Measurements from ENCODE around the gene PIK3C2G.

Gene PIK3C2G

GRCh38 chr12:18275981-18276380, 14.7 kb downstream of the PIK3C2G start:
- no peak for DNase-seq

GRCh38 chr12:18277196-18277595, 15.9 kb downstream of the PIK3C2G start:
- DNase-seq: no peak

- no peak for DNase-seq
Observed at GRCh38 chr12:18280728-18281127, 19.4 kb downstream of the PIK3C2G start.

GRCh38 chr12:18281941-18282340, 20.6 kb downstream of the PIK3C2G start:
- DNase-seq: no peak

GRCh38 chr12:18283831-18284230, 22.5 kb downstream of the PIK3C2G start:
- DNase-seq: no peak

- DNase-seq: no peak
Observed at GRCh38 chr12:18284386-18284785, 23.1 kb downstream of the PIK3C2G start.

GRCh38 chr12:18285161-18285560, 23.8 kb downstream of the PIK3C2G start:
- no peak for DNase-seq

- DNase-seq: no peak
Observed at GRCh38 chr12:18290386-18290785, 29.1 kb downstream of the PIK3C2G start.

GRCh38 chr12:18294889-18295288, 33.6 kb downstream of the PIK3C2G start:
- no peak for DNase-seq

GRCh38 chr12:18296201-18296908, 35.0 kb downstream of the PIK3C2G start:
- DNase-seq: no peak

GRCh38 chr12:18296909-18297280, 35.6 kb downstream of the PIK3C2G start:
- no peak for DNase-seq

GRCh38 chr12:18297902-18298301, 36.6 kb downstream of the PIK3C2G start:
- DNase-seq: no peak

GRCh38 chr12:18302809-18303430, 41.6 kb downstream of the PIK3C2G start:
- DNase-seq: no peak

- DNase-seq: no peak
Observed at GRCh38 chr12:18304609-18305008, 43.3 kb downstream of the PIK3C2G start.

GRCh38 chr12:18306311-18306710, 45.0 kb downstream of the PIK3C2G start:
- DNase-seq: no peak

- no peak for DNase-seq
Observed at GRCh38 chr12:18313306-18313705, 52.0 kb downstream of the PIK3C2G start.

- DNase-seq: no peak
Observed at GRCh38 chr12:18320036-18320617, 58.8 kb downstream of the PIK3C2G start.

- no peak for DNase-seq
Observed at GRCh38 chr12:18320976-18321375, 59.7 kb downstream of the PIK3C2G start.

GRCh38 chr12:18323159-18323558, 61.8 kb downstream of the PIK3C2G start:
- no peak for DNase-seq

- DNase-seq: no peak
Observed at GRCh38 chr12:18327036-18327435, 65.7 kb downstream of the PIK3C2G start.

GRCh38 chr12:18332173-18332572, 70.9 kb downstream of the PIK3C2G start:
- DNase-seq: no peak

GRCh38 chr12:18339633-18340032, 78.3 kb downstream of the PIK3C2G start:
- DNase-seq: no peak

- no peak for DNase-seq
Observed at GRCh38 chr12:18340186-18340585, 78.9 kb downstream of the PIK3C2G start.

- DNase-seq: no peak
Observed at GRCh38 chr12:18340786-18341185, 79.5 kb downstream of the PIK3C2G start.

GRCh38 chr12:18343708-18344107, 82.4 kb downstream of the PIK3C2G start:
- no peak for DNase-seq
